NT2/D1 (cell line): ENCODE measurements around the gene ZPBP.

Experiments used
- YY1 ChIP-seq: IDR thresholded peaks from 2 replicates; pipeline ENCODE4 v1.6.1; 2011; ENCODE audit not compliant: insufficient read length, insufficient read depth
- ZNF274 ChIP-seq: IDR thresholded peaks from 2 replicates; pipeline ENCODE4 v1.6.1; 2011; ENCODE audit warnings: mild to moderate bottlenecking, low read depth, low read length

- no peak for TF ChIP-seq ZNF274
- TF ChIP-seq YY1 = no peak
These were observed 166.3 kb downstream of the ZPBP start for GRCh38 chr7:49926720-49927119.
